Renal cortical epithelial cell (primary cell): Measurements from ENCODE around the gene MAP1LC3B2. TPM values are rescaled to one million over a fixed set of nuclear protein-coding genes. Genes with fewer than 3 reads are reported as not detected.
"Not testable (repeated sequence)": the region's sequence is repeated elsewhere in the genome, so short reads cannot be mapped to it uniquely, and the experiment has no call there.

Experiments
- DNase-seq: peaks from one replicate; pipeline ENCODE4 v3.0.0-alpha.2; 2011; ENCODE audit warnings: low read depth
- total RNA-seq: library from RNA; depleted of rRNA; stranded (reverse); fragments of >200 nt; gene quantifications from 2 replicates; pipeline ENCODE4 v1.2.3, GENCODE V29; 2014

Gene MAP1LC3B2
- total RNA-seq, 1 donor from 2014 or later = 1.6 TPM

DNA sequence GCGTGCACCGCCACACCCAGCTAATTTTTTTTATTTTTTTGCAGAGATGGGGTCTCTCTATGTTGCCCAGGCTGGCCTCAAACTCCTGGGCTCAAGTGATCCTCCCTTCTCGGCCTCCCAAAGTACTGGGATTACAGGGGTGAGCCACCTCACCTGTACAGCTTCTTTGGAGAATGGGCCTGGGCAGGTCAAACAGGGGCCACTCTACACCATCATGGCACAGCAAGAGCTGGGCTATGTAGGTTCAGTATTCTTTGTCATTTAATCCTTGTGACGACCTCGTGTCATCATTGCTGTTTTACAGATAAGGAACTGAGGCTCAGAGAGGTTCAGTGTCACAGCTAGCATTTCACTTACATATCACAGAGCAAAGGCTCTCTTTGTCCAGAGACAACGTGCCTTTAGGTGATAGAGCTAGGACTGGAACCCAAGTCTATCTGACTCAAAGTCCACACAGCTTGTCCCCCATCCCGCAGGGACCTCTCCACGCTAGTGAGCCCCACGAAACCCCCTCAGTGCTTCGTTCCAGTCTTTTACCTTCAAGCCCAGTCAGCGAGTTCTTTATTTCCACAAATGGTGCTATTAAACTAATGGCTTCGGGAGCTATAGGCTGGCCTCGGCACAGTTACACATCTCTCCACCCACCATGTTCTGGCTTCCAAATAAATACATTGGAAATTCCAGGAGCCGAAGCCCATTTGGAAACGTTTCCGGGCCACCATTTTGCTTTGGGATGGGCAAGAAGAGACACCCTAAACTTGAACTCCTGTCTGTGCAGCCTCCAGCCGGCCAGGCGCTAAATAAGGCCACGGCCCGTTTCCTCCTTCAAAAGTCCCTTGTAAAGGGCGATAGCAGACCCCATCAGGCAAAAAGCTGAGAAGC is 660 bp upstream of the MAP1LC3B2 start:
- no peak for DNase-seq

DNA sequence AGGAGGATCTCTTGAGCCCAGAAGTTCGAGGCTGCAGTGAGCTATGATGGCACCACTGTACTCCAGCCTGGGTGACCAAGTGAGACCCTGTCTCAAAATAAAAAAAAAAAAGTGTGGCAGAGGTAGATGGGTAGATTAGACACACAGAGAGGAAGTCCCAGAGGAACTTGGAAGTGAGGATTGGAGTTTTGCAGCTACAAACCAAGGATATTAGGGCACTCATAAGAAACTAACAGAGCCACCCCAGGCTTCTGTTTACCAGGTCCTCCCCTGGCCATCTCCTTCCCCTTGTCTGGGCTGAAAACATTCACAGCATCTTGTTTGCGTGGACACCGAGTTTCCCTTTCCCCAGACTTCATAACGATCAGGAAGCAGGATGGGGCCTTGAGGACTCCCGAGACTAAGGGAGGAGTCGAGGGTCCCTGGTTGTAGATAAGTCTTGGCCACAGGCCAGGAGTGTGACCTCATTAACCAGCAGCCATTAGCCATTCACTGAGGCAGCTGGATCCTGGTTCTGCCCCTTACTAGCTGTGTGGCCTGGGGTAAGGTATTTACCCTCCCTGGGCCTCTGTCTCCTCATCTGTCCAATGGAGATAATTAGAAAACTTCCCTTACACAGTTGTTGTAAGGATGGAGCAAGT is 2.1 kb downstream of the MAP1LC3B2 start:
- DNase-seq = no peak

DNA sequence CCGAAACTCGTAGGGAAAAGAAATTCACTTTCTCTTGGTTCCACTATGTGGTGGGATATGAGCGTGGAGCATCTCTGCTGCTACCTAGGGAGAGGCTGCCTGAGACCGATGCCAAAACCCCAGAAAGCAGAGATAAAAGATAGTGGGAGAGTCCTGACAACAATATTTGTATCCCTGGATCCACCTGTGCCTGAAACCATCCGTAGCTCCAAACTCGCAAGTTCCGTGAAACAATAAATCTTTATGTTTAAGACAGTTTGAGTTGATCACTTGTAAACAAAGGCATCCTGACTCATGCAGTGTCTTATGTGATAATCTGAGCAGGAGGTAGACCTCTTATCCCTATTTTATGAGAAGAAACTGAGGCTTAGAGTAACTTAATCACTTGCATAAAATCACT is 2.9 kb downstream of the MAP1LC3B2 start:
- no peak for DNase-seq

DNA sequence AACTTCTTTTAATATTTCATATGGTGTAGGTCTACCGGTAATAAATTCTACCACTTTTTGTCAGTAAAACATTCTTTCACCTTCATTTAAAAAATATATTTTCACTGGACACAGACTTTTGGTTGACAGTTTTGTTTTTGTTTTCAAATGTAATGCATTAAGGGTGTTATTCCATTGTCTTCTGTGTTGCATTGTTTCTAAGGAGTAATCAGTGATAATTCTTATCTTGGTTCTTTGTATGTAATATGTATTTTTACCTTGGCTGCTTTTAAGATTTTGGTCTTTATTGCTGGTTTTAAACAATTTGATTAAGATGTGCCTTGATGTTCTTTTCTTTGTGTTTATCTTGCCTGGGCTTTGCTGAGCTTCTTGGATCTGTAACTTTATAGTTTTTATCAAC is 4.1 kb downstream of the MAP1LC3B2 start:
- no peak for DNase-seq

DNA sequence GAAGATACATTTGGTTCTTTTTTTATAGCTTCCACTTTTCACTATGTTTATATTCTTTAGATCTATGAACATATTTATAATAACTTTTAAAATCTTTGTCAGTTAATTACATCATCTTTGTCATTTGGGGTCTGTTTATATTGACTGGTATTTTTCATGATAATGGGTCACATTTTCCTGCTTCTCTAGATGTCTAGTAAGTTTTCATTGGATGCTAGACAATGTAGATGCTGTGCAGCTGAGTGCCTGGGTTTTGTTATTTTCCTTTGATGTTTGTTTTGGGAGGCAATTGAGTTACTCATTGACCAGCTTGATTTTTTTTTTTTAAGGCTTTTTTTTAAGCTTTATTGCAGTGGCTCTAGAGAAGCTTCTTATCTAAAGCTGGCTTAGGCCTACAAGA is 4.9 kb downstream of the MAP1LC3B2 start:
- no peak for DNase-seq

DNA sequence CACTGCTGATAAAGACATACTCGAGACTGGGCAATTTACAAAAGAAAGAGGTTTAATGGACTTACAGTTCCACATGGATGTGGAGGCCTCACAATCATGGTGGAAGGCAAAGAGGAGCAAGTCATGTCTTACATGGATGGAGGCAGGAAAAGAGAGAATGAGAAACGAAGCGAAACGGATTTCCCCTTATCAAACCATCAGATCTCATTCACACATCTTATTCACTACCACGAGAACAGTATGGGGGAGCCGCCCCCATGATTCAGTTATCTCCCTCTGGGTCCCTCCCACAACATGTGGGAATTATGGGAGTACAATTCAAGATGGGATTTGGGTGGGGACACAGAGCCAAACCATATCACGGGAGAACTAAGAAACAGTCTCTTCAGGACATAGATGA is 6.0 kb downstream of the MAP1LC3B2 start:
- DNase-seq = not testable (repeated sequence)

DNA sequence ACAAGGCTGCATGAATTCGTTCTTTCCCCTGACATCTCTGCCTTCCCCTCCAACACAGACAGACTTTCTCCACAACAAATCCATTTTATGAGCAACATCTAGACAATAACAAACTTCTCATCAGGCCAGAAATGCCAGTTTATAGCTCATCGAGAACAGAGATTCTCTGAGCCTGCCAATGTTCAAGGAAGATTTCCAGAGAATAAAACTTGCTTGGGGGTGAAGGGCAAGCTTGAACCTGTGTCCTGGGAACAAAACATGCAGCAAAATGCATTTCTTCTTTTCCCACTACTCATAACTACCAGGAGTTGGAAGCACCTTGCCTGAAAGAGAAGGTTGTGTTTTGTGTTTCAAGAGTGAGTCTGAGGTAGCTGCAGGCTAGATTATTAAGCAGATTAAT is 6.8 kb downstream of the MAP1LC3B2 start:
- no peak for DNase-seq

DNA sequence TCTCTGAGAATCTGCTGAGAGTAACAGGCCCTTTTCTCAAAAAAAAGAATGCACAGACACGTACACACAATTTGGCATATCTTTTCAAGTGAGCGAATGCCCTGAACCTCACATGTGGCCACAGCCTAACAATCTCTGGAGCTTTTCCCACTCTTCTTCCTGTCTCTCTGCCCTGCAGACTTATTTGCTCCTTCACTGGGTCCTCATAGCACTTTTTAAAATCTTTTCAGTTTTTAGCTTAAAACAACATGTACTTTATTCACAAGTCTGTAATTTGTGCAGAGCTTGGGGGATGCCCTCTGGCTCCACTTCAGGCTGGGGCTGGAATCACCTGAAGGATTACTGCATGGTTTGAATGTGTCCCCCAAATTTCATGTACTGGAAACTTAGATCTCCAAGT is 9.0 kb downstream of the MAP1LC3B2 start:
- DNase-seq = no peak

DNA sequence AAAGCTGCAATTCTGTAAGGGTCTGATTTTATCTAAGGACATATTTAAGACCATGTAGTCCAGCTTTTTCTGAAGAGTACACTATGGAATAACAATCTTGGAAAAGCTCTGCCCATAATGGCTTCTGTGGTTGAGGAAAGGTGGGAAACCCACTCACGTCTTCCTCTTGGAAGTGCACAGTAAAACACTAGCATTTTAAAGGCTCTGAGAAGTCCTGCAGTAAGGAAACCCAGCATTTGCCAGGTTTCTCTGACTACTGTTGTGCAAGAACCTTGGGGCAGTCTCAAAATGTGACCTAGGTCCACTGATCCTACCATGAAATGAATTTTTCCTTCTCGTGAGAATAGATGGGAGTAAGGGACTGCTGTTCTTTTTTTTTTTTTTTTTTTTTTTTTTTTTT is 11.9 kb downstream of the MAP1LC3B2 start:
- DNase-seq = no peak

DNA sequence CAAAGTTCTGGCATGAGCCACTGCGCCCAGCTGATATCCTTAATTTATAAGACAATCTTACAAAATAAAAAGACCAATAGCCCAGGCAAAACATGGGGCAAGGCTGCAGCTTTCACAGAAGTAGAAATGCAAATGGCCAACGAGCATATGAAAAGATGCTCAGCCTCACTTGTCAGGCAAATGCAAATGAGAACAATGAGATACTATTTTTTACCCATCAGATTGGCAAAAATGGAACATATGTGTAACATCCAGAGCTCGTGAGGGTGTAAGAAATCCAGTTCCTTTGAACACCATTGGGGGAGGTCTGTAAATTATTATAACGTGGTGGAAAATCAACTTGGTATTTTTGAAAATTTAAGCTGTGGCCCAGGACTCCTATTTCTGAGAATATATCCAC is 14.6 kb downstream of the MAP1LC3B2 start:
- DNase-seq = no peak

DNA sequence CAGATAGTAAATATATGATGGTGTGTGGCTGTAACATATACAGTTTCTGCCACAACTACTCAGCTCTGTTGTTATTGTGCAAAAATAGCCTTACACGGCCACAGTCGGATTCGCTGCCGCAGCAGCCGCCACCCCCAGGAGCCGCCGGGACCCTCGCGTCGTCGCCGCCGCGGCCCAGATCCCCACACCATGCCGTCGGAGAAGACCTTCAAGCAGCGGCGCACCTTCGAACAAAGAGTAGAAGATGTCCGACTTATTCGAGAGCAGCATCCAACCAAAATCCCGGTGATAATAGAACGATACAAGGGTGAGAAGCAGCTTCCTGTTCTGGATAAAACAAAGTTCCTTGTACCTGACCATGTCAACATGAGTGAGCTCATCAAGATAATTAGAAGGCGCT is 16.6 kb downstream of the MAP1LC3B2 start:
- DNase-seq = not testable (repeated sequence)

DNA sequence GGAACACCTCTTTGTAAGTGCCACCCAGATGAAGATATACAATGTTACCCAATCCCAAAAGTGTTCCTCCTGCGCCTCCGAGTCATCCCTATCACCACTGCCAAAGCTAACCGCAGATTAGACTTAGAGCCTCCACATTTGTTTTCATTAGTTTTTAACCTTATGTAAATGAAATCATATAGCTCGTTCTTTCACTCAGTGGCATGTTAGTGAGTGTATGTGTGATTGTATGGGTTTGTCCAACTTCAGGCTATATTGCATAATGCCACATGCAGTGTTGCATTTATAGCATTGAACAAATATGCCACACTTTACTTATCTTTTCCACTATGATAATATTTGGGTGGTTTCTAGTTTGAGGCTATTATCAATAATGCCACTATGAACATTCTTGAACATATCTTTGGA is 18.0 kb downstream of the MAP1LC3B2 start:
- DNase-seq = no peak

DNA sequence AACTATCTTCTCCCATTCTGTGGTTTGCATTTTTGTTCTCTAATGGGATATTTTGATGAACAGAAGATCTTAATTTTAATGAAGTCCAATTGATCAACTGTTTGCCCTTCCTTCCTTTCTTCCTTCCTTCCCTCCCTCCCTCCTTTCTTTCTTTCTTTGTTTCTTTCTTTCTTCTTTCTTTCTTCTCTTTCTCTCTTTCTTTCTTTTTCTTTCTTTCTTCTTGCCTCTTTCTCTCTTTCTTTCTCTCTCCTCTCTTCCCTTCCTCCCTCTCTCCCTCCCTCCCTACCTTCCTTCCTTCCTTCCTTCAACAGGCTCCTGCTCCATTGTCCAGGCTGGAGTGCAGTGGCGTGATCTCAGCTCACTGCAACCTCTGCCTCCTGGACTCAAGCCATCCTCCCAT is 18.9 kb downstream of the MAP1LC3B2 start:
- DNase-seq = no peak

DNA sequence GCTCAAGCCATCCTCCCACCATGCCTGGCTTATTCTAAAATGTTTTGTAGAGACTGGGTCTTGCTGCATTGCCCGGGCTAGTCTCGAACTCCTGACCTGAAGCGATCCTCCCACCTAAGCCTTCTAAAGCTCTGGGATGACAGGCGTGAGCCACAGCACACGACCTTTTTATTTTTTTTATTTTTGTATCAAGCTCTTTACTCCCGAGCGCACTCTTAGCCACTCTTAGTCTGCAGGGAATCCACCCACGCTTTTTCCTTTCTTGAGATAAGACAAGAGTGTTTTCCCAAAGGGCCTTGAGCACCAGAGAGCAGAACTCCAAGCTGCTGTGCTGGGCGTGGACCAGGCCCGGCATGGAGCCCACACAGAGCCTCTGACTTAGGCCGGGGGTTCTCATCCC is 23.4 kb downstream of the MAP1LC3B2 start:
- DNase-seq = no peak

DNA sequence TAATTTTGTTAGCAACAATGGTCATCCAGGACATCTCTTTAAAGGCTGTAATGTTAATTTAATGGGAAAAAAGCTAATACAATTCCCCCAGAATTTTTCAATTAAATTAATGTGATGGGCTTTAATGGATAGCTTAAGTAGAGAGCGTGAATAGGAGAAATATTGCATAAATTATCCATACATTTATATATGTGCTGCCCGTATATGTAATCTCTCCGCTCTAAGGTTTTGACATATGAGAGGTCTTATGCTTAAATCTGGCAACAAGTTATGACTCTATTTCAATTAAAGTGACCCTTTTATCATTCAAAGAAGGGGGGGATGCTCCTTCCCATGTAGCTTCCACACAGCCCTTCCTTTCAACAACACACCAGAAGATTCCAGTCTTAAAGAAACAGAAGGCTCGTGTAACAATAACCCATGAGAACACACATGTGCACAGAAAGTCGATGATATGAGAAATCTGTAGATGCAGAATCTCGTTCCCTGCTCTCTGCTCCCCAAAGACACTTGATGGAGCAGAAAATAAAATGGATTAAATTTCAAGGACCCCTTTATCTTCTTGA is 24.0 kb downstream of the MAP1LC3B2 start:
- no peak for DNase-seq

DNA sequence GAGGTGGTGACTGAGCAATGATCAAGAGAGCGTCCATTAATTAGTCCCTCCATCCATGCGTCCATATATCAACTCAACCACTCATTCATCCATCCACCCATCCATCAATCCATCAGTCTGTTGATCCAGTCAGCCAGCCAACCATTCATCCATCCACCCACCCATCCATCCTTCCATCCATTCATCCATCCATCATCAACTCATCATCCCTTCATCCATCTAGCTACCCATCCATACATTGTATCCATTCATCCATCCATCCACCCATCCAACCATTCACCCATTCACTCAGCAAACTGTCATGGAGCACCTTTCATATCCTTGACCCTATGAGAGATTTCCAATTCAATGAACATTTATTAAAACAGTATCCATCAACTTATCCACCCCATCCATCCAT is 28.1 kb downstream of the MAP1LC3B2 start:
- no peak for DNase-seq

DNA sequence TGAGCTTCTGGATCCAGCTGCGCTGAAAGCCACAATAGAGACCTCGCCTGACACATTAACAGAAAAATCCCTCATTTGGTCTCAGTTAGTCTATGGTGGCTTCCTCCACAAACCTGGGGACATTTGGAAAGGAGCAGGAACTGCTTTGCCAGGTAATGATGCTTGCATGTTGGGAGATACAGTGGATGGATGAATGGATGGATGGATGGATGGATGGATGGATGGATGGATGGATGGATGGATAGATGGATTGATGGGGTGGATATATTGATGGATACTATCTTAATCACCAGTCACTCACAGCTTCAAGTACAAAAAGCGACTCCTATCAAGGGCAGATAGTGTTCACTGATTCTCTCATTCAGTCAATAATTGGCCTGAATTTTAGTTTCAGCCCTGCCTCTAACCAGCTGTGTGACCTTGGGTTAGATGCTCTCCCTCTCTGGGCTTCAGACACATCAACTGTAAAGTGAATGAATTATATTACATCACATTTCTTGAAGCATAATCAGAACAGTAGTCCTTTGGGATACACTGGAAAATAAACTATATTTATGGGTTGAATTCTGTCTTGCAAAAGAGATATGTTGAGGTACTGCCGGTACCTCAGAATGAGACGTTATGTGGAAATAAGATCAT is 29.3 kb downstream of the MAP1LC3B2 start:
- no peak for DNase-seq

DNA sequence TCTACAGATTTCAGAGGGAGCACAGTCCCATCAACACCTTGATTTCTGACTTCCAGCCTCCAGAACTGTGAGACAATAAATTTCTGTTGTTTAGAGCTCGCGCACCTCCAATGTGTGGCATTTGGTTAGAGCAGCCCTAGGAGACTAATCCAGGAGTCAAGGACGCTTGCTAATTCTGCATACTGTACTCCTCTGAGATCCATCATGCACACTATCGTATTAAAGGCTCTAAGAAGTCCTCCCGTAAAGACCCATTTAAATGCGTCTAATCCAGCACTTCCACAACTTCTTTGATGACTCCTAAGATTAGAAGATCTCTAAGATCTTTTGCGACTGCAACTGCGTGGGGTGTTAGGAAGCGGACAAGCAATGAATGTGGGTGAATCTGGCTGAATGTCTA is 30.4 kb downstream of the MAP1LC3B2 start:
- DNase-seq = no peak

DNA sequence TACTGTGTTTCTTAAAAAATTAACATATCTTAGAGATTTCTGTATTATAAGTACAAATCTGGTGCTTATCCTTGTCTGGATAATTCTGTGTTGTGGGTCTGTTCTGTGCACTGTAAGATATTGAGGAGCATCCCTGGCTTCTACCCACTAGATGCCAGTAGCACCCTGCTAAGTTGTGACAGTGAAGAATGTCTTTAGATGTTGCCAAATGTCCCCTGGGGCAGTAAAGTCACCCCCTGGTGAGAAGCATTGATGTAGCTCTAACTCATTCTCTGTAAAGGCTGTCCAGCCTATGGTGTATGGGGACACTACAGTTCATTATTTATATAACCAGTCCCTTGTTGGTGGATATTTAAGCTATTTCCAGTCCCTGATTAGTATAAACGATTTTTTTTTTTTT is 31.4 kb downstream of the MAP1LC3B2 start:
- DNase-seq = peak; percentile 15

DNA sequence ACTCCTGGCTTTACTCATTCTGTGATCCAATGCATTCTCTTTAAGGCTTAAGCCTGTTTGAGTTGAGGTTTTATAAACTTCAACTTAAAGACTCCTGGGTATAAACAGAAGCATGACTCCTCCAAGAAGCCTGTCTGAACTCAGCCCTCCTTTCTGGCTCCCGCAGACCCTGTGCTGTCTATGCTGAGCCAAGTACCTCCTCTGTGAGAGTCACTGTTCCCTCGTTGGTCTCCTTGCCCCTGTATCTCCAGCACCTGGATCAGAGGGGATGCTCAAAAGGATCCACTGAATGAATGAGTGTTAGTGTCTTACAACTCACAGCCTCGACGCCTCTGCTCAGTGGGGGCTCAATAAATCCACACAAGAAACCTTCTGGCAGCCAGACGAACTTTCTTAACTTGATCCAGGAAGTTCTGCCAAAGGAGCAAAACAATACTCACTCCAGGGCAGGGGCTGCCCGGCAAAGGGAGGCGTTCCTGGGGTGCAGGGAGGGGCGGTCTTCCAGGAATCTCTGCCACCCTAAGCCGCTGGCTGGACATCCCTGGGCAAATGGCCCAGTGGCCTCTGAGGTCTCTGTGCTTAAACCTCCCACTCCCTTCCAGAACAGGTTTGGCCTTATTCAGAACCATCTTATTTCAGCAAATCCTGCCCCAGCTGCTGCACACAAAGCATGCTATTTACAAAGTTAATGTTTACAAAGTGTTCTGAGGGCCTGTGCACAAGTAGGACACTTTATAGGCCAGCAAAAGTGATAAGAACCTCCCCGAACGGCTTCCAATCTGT is 32.9 kb downstream of the MAP1LC3B2 start:
- peak; percentile 79 for DNase-seq

DNA sequence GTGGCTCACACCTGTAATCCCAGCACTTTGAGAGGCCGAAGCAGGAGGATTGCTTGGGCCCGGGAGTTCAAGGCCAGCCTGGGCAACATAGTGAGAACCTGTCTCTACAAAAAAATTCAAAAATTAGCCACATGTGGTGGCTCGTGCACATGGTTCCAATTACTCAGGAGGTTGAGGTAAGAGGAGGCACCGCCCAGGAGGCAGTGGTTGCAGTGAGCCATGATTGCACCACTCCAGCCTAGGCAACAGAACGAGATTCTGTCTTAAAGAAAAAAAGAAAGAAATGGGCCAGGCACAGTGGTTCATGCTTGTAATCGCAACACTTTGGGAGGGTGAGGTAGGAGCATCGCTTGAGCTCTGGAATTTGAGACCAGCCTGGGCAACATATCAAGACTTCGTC is 33.5 kb downstream of the MAP1LC3B2 start:
- DNase-seq = peak; percentile 17
